Prostate gland (tissue), 2 donors: ENCODE measurements around the gene TRIM67.

Source experiments
- CTCF ChIP-seq, 4 experiments: fragments of 200-600 bp in 2 of 4; fragments of 450-650 bp in 2 of 4; sonication (generic) in 2 of 4; IDR thresholded peaks; 1 replicate in 3 of 4; 2 replicates in 1 of 4; pipeline ENCODE4 v1.5.1; 2016 to 2019; ENCODE audit warnings: antibody characterized with exemption in 4 of 4, mild to moderate bottlenecking in 2 of 4, moderate library complexity in 2 of 4
- POLR2A ChIP-seq: fragments of 450-650 bp; IDR thresholded peaks from one replicate; pipeline ENCODE4 v1.6.1; 2016; ENCODE audit warnings: antibody characterized with exemption, mild to moderate bottlenecking
- POLR2AphosphoS5 ChIP-seq: sonication (generic); formaldehyde crosslinking; IDR thresholded peaks from one replicate; pipeline ENCODE4 v1.6.1; 2017; ENCODE audit warnings: antibody characterized with exemption

DNA sequence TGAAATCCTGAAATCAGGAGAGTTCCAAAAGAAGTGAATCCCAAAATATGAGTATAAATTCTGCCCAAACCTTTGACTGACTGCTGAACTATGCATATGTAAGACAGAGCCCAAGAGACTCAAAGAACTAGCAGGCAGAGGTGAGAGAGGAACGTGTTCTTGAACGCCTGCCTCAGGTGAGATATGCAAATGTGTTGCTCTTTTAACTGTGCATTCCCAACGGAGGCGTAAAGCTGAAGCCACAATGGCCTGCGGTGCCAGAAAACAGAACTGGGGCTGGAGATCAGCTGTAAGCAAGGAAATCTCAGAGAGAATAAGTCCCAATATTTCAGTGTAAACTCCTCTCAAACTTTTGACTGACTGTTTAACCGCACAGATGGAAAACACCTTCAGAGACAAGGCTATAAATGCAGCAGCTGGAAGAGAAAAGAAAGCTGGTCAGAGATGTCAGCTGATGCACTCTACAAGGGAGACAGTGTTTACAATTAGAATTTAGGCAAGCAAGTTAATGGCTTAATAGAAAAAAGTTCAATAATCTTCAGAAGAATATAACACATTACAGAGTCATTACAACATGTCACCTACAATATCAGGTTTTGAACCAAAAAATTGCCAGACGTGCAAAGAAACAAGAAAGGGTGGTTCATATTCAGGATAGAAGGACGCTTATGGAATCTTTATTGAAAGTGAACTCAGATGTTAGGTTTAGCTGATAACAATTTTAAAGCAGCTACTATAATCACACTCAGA is 43.0 kb upstream of the TRIM67 start:
- TF ChIP-seq CTCF (IDR thresholded peaks at IDR 0.05) (no peak), POLR2A (no peak), POLR2AphosphoS5 (no peak)
